ENCODE results near the gene ATF7.

- TF ChIP-seq EZH2 (IDR thresholded peaks at IDR 0.05) (no peak), POLR2AphosphoS5 (IDR thresholded peaks at IDR 0.05; ENCODE audit: borderline replicate concordance, low read depth, low read length) (no peak)
These were observed 26.6 kb downstream of the ATF7 start for GRCh38 chr12:53599579-53599978.
